Panc1 (cell line): ENCODE results near the gene GABRG3. TPM values are rescaled to one million over a fixed set of nuclear protein-coding genes. Genes with fewer than 3 reads are reported as not detected.

Experiments
- ATAC-seq: fragments of 200-7000 bp; cut with Tn5 transposase; 2 replicates; pipeline ENCODE4 v1.9.1; 2020; ENCODE audit warnings: mild to moderate bottlenecking, moderate library complexity
- BruUV-seq: library from RNA; stranded (reverse); fragments of 400-500 nt; replicated peaks from 2 replicates; lab custom pipeline; 2021; lab: Mats Ljungman, UMichigan
- CTCF ChIA-PET: fragments of 300-600 bp; sonication (Branson Sonifier 250); formaldehyde crosslinking; loops from one replicate; lab custom pipeline; 2022; ENCODE audit warnings: antibody characterized with exemption; lab: Charles Lee
- POLR2A ChIA-PET: fragments of 300-600 bp; sonication (Branson Sonifier 250); formaldehyde crosslinking; loops from one replicate; lab custom pipeline; 2022; ENCODE audit warnings: antibody characterized with exemption; lab: Charles Lee
- DNase-seq: peaks from one replicate; pipeline ENCODE4 v3.0.0-alpha.2; 2010; ENCODE audit warnings: low read depth, low spot score
- H3K27ac ChIP-seq: 2 replicates; pipeline ENCODE4 v1.5.1; 2011; ENCODE audit warnings: mild to moderate bottlenecking, low read length, inconsistent platforms
- H3K27me3 ChIP-seq: fragments of 200-500 bp; sonication (Bioruptor generic); 2 replicates; pipeline ENCODE4 v1.6.0; 2014; ENCODE audit warnings: low read length, inconsistent platforms; ENCODE audit not compliant: control insufficient read depth, insufficient read depth
- H3K36me3 ChIP-seq: fragments of 200-500 bp; sonication (Bioruptor generic); 2 replicates; pipeline ENCODE4 v1.5.1; 2014; ENCODE audit warnings: inconsistent platforms, mild to moderate bottlenecking, low read length, moderate library complexity; ENCODE audit not compliant: control insufficient read depth, insufficient read depth
- H3K4me1 ChIP-seq: 2 replicates; pipeline ENCODE4 v1.5.1; 2011; ENCODE audit warnings: inconsistent platforms, mild to moderate bottlenecking, low read length, moderate library complexity; ENCODE audit not compliant: control insufficient read depth, insufficient read depth
- H3K4me3 ChIP-seq, 2 experiments: 2 replicates each; pipeline ENCODE4 v1.5.1; 2011 to 2012; ENCODE audit warnings: low read depth in 2 of 2, low read length in 2 of 2, mild to moderate bottlenecking in 2 of 2, inconsistent platforms in 1 of 2, moderate library complexity in 1 of 2
- H3K9me3 ChIP-seq: fragments of 200-500 bp; sonication (Bioruptor generic); 2 replicates; pipeline ENCODE4 v1.5.1; 2014; ENCODE audit warnings: low read depth, mild to moderate bottlenecking, inconsistent platforms, low read length, moderate library complexity; ENCODE audit not compliant: control insufficient read depth, insufficient read depth
- CTCF ChIP-seq: fragments of 450-650 bp; IDR thresholded peaks from 2 replicates; pipeline ENCODE4 v1.5.1; 2017; ENCODE audit warnings: mild to moderate bottlenecking
- POLR2AphosphoS5 ChIP-seq: IDR thresholded peaks from 2 replicates; pipeline ENCODE4 v1.6.1; 2012; ENCODE audit warnings: mild to moderate bottlenecking, low read depth, low read length, moderate library complexity
- REST ChIP-seq, 2 experiments: IDR thresholded peaks; 2 replicates each; pipeline ENCODE4 v1.6.1; 2011 to 2012; ENCODE audit warnings: low read depth in 2 of 2, control low read depth in 1 of 2, low read length in 1 of 2, mild to moderate bottlenecking in 1 of 2, moderate library complexity in 1 of 2; ENCODE audit not compliant: insufficient read depth in 1 of 2
- SIN3A ChIP-seq: IDR thresholded peaks from 2 replicates; pipeline ENCODE4 v1.6.1; 2012; ENCODE audit warnings: low read depth, mild to moderate bottlenecking, low read length, moderate library complexity, borderline replicate concordance; ENCODE audit not compliant: insufficient read depth
- TCF7L2 ChIP-seq: IDR thresholded peaks from 2 replicates; pipeline ENCODE4 v1.6.1; 2011; ENCODE audit warnings: mild to moderate bottlenecking, low read depth, low read length, inconsistent platforms
- in situ Hi-C: cut with HindIII; loops from 2 replicates; pipeline ENCODE4 v1.10.0; 2016; ENCODE audit warnings: low sequenced_read_pairs, low pct_unique_long_range_greater_than_20kb
- intact Hi-C: fragments of 100-400 bp; cut with micrococcal nuclease; formaldehyde crosslinking; loops from one replicate; pipeline ENCODE4 v1.10.0; 2022; ENCODE audit not compliant: unreplicated experiment
- total RNA-seq: library from RNA; stranded (reverse); gene quantifications from one replicate; pipeline ENCODE4 v1.2.1, GENCODE V29; 2021; ENCODE audit not compliant: unreplicated experiment

The GABRG3 gene
- total RNA-seq, 1 experiment from 2014 or later, result not detected

- in situ Hi-C loops, result no loop called here
- intact Hi-C loops, result loop anchor here (1.0 kb wide), 1 partner anchor 128 kb away; no protein-coding TSS in a partner anchor
- peak; percentile 89 for ATAC-seq
Observed at GRCh38 chr15:27017168-27017809, 46.3 kb downstream of the GABRG3 start.

GRCh38 chr15:27019687-27020086, 48.7 kb downstream of the GABRG3 start:
- Histone ChIP-seq H3K4me3 (no peak overlapping the region), H3K9me3 (no peaks in the 10 kb centered on the region), H3K27me3 (no peaks in the 10 kb centered on the region), H3K27ac (no peak overlapping the region), H3K4me1 (no peaks in the 10 kb centered on the region), H3K36me3 (no peaks in the 10 kb centered on the region)
- DNase-seq (no peak), ATAC-seq (no peak)
- ChIA-PET CTCF (no interaction called here), POLR2A (no interaction called here)
- BruUV-seq, result no TSS peak
- in situ Hi-C loops (no loop called here), intact Hi-C loops (no loop called here)
- TF ChIP-seq CTCF (no peak), SIN3A (no peak), TCF7L2 (no peak), POLR2AphosphoS5 (no peak), REST (IDR thresholded peaks at IDR 0.05; ENCODE audit: insufficient read depth in 1 of 2, low read depth in 2 of 2, low read length in 1 of 2) (no peak)

More at GRCh38 chr15:27017168-27017809, 46.3 kb downstream of the GABRG3 start:
- TF ChIP-seq CTCF (peak; percentile 87), SIN3A (no peak)
- BruUV-seq, result no TSS peak
- CTCF ChIA-PET, result interaction anchor here (1.1 kb wide), 1 partner anchor 126 kb away, joined by 5 read pairs; no protein-coding TSS in a partner anchor
- Histone ChIP-seq H3K4me3 (no peak overlapping the region), H3K4me1 (no peaks in the 10 kb centered on the region), H3K27me3 (no peaks in the 10 kb centered on the region), H3K27ac (no peak overlapping the region), H3K36me3 (no peaks in the 10 kb centered on the region), H3K9me3 (no peaks in the 10 kb centered on the region)
- peak; percentile 28 for DNase-seq
- POLR2A ChIA-PET, result no interaction called here
